Measurements from ENCODE around the gene TMEM204.

The TMEM204 gene

GRCh38 chr16:1560153-1560552, 26.7 kb downstream of the TMEM204 start:
- H4K20me1 ChIP-seq (ENCODE audit: control insufficient read depth, insufficient read depth, low read depth, low read length) = no peaks in the 10 kb centered on the region
- TF ChIP-seq EZH2phosphoT487 (IDR thresholded peaks at IDR 0.05; ENCODE audit: borderline replicate concordance, low read length) = no peak
- TF ChIP-seq, protein P1, sequence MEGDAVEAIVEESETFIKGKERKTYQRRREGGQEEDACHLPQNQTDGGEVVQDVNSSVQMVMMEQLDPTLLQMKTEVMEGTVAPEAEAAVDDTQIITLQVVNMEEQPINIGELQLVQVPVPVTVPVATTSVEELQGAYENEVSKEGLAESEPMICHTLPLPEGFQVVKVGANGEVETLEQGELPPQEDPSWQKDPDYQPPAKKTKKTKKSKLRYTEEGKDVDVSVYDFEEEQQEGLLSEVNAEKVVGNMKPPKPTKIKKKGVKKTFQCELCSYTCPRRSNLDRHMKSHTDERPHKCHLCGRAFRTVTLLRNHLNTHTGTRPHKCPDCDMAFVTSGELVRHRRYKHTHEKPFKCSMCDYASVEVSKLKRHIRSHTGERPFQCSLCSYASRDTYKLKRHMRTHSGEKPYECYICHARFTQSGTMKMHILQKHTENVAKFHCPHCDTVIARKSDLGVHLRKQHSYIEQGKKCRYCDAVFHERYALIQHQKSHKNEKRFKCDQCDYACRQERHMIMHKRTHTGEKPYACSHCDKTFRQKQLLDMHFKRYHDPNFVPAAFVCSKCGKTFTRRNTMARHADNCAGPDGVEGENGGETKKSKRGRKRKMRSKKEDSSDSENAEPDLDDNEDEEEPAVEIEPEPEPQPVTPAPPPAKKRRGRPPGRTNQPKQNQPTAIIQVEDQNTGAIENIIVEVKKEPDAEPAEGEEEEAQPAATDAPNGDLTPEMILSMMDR (IDR thresholded peaks at IDR 0.05; ENCODE audit: low read depth, low read length, poor library complexity, severe bottlenecking) = no peak
- no peaks in the 10 kb centered on the region for H3K27me3 ChIP-seq (ENCODE audit: control insufficient read depth, low read length)
- H3K4me3 ChIP-seq (ENCODE audit: low read length) = no peak overlapping the region
- no peaks in the 10 kb centered on the region for H3K4me1 ChIP-seq (ENCODE audit: control insufficient read depth, low read length)
- no peak overlapping the region for H3K27ac ChIP-seq (ENCODE audit: low read depth, low read length)
- no peaks in the 10 kb centered on the region for H3K36me3 ChIP-seq (ENCODE audit: control insufficient read depth, low read length)
- H3K9me3 ChIP-seq (ENCODE audit: control insufficient read depth, insufficient read depth, low read length) = no peaks in the 10 kb centered on the region
- H3K4me2 ChIP-seq (ENCODE audit: low read length) = no peak overlapping the region
- no peaks in the 10 kb centered on the region for H3K79me2 ChIP-seq (ENCODE audit: control insufficient read depth, low read length)
- H3K9me2 ChIP-seq (replicated peaks; ENCODE audit: control insufficient read depth, low read length) = no peaks in the 10 kb centered on the region
- no peaks in the 10 kb centered on the region for H3F3A ChIP-seq (ENCODE audit: control insufficient read depth, insufficient read depth)

GRCh38 chr16:1560866-1561265, 27.4 kb downstream of the TMEM204 start:
- H3K79me2 ChIP-seq (ENCODE audit: control insufficient read depth, low read length) = no peaks in the 10 kb centered on the region
- H3K4me3 ChIP-seq (ENCODE audit: low read length) = no peak overlapping the region
- no peaks in the 10 kb centered on the region for H3K36me3 ChIP-seq (ENCODE audit: control insufficient read depth, low read length)
- no peaks in the 10 kb centered on the region for H3K9me3 ChIP-seq (ENCODE audit: control insufficient read depth, insufficient read depth, low read length)
- no peak overlapping the region for H3K4me2 ChIP-seq (ENCODE audit: low read length)
- H3F3A ChIP-seq (ENCODE audit: control insufficient read depth, insufficient read depth) = no peaks in the 10 kb centered on the region
- H4K20me1 ChIP-seq (ENCODE audit: control insufficient read depth, insufficient read depth, low read depth, low read length) = no peaks in the 10 kb centered on the region
- H3K27ac ChIP-seq (ENCODE audit: low read depth, low read length) = no peak overlapping the region
- no peaks in the 10 kb centered on the region for H3K9me2 ChIP-seq (replicated peaks; ENCODE audit: control insufficient read depth, low read length)
- no peak for TF ChIP-seq EZH2phosphoT487 (IDR thresholded peaks at IDR 0.05; ENCODE audit: borderline replicate concordance, low read length)
- TF ChIP-seq, protein P1 (IDR thresholded peaks at IDR 0.05; ENCODE audit: low read depth, low read length, poor library complexity, severe bottlenecking) = no peak
- H3K27me3 ChIP-seq (ENCODE audit: control insufficient read depth, low read length) = no peaks in the 10 kb centered on the region
- H3K4me1 ChIP-seq (ENCODE audit: control insufficient read depth, low read length) = no peaks in the 10 kb centered on the region

DNA sequence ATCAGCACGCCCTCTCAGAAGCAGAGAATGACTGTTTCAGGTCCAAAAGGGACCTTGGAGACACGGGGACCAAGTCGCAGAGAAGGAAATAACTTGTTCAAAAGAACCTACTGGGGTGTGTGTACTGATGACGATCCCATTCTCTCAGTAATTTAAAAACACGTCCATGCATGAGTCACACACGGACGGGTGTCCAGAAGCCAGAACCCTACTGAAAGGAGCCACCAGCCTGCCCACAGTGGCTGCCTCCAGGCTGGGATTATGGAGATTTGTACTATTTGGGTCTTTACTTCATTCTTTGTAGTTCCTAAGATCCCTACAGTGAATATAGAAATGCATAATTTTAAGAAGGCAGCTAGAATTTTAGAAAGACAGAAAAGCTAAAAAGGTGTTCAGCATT, 27.8 kb downstream of the TMEM204 start:
- Histone ChIP-seq H3K9me3 (ENCODE audit: control insufficient read depth, insufficient read depth, low read length) (no peaks in the 10 kb centered on the region), H3K4me1 (ENCODE audit: control insufficient read depth, low read length) (no peaks in the 10 kb centered on the region), H3K27me3 (ENCODE audit: control insufficient read depth, low read length) (no peaks in the 10 kb centered on the region), H3K4me3 (ENCODE audit: low read length) (no peak overlapping the region), H4K20me1 (ENCODE audit: control insufficient read depth, insufficient read depth, low read depth, low read length) (no peaks in the 10 kb centered on the region), H3K27ac (ENCODE audit: low read depth, low read length) (no peak overlapping the region), H3K9me2 (replicated peaks; ENCODE audit: control insufficient read depth, low read length) (no peaks in the 10 kb centered on the region), H3K36me3 (ENCODE audit: control insufficient read depth, low read length) (no peaks in the 10 kb centered on the region), H3K4me2 (ENCODE audit: low read length) (no peak overlapping the region), H3F3A (ENCODE audit: control insufficient read depth, insufficient read depth) (no peaks in the 10 kb centered on the region), H3K79me2 (ENCODE audit: control insufficient read depth, low read length) (no peaks in the 10 kb centered on the region)
- TF ChIP-seq, protein P1 (IDR thresholded peaks at IDR 0.05; ENCODE audit: low read depth, low read length, poor library complexity, severe bottlenecking) = no peak
- no peak for TF ChIP-seq EZH2phosphoT487 (IDR thresholded peaks at IDR 0.05; ENCODE audit: borderline replicate concordance, low read length)

DNA sequence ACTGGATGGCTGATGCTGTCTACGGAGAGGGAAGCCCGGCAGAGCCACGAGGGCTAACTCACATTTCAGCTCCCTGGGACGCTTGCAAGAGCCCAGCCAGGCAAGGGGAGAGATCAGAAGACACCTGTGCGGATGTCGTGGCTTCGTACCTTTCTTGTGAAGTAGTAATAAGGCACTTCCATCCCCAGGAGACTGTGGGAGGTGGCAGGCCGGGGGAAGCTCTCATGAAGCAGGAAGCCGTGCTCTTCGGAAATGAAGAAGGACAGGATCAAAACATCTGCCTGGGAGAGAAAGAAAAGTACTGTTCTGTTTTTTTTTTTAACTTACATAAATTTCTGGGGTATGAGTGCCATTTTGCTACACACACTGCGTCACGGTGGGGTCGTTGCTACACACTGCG, 28.4 kb downstream of the TMEM204 start:
- Histone ChIP-seq H3K9me2 (replicated peaks; ENCODE audit: control insufficient read depth, low read length) (no peaks in the 10 kb centered on the region), H3K79me2 (ENCODE audit: control insufficient read depth, low read length) (no peaks in the 10 kb centered on the region), H3K9me3 (ENCODE audit: control insufficient read depth, insufficient read depth, low read length) (no peaks in the 10 kb centered on the region), H3K27ac (ENCODE audit: low read depth, low read length) (no peak overlapping the region), H3K36me3 (ENCODE audit: control insufficient read depth, low read length) (no peaks in the 10 kb centered on the region), H3K4me1 (ENCODE audit: control insufficient read depth, low read length) (no peaks in the 10 kb centered on the region), H3K4me2 (ENCODE audit: low read length) (no peak overlapping the region), H4K20me1 (ENCODE audit: control insufficient read depth, insufficient read depth, low read depth, low read length) (no peaks in the 10 kb centered on the region), H3K27me3 (ENCODE audit: control insufficient read depth, low read length) (no peaks in the 10 kb centered on the region), H3K4me3 (ENCODE audit: low read length) (no peak overlapping the region), H3F3A (ENCODE audit: control insufficient read depth, insufficient read depth) (no peaks in the 10 kb centered on the region)
- no peak for TF ChIP-seq EZH2phosphoT487 (IDR thresholded peaks at IDR 0.05; ENCODE audit: borderline replicate concordance, low read length)
- TF ChIP-seq, protein P1 (IDR thresholded peaks at IDR 0.05; ENCODE audit: low read depth, low read length, poor library complexity, severe bottlenecking) = no peak
